Hindlimb muscle (tissue), 1 donor: ENCODE results near the gene MICAL2. TPM values are rescaled to one million over a fixed set of nuclear protein-coding genes. Genes with fewer than 3 reads are reported as not detected.

Experiments used
- DNase-seq: peaks from one replicate; pipeline ENCODE4 v3.0.0-alpha.2; 2013
- polyA plus RNA-seq: library from polyadenylated mRNA; unstranded; fragments of 120-200 nt; gene quantifications from one replicate; pipeline ENCODE4 v1.2.1, GENCODE V29; 2013; ENCODE audit not compliant: insufficient read length

Gene MICAL2
- polyA plus RNA-seq, 1 donor = 20.3 TPM

DNA sequence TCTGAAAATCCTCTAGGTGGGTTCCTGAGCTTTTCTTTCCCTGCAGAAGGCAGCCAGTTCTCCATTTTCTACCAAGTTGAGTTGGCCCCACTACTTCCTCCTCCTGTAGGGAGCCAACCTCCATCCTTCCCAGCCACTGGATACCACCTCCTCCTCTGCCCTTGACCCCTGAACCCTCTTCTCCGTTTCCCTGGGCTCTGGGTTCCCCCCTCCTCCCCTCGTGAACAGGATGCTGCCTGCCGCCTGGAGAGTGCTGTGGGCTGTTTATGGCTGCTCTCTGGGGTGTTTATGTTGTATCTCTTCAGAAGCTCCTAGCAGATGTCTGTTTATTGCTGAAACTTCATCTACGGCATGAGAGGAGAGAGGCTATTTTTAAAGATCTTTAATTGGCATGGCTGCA lies 8.6 kb downstream of the MICAL2 start:
- no peak for DNase-seq

DNA sequence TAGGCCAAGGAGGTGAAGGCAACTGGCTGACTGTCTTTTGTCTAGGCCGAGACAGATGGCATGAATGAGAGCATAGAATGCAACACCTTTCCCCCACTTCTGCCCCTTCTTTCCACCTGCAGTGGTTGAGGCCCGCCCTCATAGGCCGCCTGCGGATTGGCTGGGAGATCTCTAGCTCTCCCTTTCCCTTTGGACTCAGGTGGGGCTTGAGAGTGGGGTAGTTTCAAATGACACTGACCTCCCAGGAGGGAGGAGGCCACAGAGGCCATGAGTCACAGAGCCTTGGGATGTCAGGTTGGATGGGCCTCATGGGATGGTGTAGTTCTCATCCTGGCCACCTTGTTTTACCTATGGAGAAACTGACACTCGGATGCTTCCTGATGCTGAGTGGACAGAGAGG lies 9.1 kb downstream of the MICAL2 start:
- DNase-seq = no peak

DNA sequence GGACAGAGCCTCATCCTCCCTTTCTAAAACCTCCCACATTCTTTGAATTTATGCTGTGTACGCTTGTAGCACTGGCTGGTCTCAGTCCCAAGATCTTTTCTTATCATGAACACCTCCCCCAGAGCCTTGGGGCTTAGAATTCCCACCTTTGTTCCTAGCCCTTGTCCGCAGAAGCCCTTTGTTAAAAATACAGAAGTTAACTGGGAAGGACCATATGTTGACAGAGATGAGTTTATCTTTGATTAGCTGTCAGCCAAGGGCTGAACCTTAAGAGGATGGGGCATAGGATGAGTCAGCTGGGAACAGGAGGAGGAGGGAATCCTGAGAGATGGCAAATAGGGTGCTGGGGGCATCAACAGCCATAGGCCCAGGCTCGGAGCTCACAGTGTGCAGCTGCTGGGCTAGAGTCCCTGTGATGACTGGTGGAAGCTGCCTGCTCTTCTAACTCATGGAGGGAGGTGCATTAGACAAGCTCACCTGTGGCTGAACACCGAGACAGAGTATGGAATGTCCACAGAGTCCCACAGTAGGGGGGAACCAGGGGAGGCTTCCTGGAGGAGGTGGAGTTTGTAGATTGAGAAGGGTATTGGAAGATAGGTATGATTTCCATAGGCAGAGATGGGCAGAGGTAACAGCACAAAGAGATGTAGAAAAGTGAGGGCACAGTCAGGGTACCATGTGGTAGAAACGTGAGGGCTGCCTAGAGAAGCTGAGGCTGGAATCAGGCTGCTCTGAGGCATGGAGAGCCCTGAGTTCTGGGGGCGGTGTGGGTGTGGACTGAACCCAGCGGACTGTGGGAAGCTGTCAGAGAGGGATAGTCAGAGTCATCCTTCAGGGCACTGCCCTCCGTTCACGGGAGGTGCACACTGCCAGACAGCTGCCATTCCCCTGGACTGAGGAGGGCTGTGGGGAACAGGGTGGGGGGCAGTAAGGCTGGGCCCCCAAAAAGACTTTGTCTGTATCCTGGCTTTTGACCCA lies 9.9 kb downstream of the MICAL2 start:
- no peak for DNase-seq

DNA sequence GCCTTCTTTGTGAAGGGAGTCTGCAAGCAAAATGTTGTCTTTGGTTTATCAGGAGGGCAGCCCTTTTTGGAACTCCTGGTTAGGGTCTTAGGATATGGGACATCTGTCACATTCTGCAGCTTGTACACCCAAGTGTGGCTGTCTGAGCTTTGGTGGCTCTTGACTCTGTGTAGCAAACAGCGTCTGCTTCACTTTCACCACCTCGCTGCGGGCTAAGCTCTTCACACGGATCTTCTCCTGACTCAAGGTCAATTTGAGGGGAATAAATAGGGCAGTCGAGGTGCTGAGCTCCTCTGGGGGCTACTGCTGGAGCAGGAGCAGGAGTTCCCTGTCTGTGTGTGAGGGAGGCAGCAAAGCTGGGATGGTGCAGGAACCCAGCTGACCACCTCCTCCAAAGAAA lies 10.6 kb downstream of the MICAL2 start:
- no peak for DNase-seq

DNA sequence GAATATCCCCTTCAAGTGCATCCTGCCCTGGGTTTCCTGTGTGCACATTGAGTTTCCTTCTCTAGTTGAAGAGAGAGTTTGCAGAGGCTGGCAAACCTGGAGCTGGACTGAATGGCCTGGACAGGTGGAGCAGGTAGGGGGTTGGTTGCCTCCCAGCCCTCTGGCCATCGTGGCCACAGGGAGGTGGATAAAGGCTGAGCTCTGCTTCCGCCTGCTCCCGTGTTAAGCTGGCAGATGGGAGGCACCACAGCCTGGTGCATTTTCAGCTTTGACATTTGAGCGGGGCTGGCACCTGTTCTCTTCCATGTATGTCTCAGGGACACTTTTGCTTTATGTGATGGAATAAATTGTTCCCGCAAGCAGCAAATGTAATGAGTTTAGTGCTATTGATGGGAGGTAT lies 11.1 kb downstream of the MICAL2 start:
- DNase-seq = no peak

DNA sequence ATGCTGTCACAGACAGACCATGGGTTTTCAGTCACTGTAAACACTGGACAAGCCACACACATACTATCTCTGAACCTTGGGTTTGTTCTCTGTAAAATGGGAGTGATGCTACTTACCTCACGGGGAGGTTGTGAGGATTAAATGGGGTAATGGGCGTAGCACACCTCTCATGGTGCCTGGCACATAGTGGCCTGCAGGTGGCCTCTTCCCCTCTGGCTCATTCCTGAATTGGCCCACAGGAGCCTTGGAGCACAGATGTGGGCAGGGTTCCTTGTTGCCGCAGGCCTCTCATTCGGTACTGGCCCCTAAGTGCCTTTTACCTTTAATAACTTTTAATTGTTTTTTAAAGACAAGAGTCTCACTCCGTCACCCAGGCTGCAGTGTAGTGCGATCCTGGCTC lies 11.7 kb downstream of the MICAL2 start:
- no peak for DNase-seq

DNA sequence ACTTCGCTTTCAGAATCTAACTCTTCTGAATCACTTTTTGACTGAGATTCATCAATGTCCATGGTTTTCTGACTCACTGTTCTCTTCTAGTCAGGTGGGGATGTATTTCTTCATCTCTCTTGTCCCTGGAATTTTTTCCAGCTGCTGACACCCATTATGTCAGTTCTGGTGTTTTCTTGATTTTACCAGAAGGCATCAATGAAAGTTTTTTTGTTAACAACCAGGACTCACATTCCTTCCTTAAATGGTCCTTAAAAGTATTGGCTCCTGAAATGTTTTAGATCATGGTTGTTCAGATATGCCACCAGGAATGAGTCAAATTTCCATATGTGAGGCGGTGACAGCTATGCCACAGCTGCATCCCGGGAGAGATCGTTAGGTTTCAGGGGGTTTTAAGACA lies 12.9 kb downstream of the MICAL2 start:
- no peak for DNase-seq

DNA sequence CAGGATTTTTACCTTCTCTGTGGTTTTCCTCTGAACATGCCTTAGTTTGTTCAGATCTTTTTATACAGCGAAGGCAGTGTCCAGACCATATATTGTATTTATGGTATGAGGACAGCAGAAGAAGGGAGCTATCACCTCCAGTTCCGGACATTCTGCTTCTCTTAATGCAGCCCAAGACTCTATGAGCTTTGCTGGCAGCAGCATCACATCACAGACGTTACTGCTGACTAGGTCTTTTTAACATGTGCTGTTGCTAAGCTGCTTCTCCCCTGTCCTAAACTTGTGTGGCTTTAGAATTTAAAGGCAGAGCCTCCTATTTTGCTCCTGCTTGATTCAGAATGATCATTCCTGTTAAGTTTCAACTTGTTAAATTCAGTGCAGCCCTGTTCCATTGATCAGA lies 13.4 kb downstream of the MICAL2 start:
- DNase-seq = no peak

DNA sequence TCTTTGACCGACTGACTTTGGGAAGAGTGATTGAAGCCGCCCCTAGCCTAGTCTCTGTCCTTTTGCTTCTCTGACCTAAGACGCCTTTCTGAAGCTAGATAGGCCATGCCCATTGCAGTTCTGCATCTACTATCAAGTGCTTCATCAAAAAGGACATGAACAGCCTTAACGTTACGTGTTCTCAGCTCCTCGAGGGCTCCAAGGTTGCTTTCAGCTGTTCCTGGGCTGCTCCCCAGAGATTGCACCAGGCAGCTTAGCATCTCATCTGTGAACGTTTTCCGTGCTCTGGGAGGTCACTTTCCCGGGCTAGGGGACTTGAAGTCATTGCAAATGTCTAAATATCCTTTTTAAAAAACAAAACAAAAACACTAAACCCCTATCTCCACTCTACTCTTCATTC lies 13.9 kb downstream of the MICAL2 start:
- DNase-seq = no peak

DNA sequence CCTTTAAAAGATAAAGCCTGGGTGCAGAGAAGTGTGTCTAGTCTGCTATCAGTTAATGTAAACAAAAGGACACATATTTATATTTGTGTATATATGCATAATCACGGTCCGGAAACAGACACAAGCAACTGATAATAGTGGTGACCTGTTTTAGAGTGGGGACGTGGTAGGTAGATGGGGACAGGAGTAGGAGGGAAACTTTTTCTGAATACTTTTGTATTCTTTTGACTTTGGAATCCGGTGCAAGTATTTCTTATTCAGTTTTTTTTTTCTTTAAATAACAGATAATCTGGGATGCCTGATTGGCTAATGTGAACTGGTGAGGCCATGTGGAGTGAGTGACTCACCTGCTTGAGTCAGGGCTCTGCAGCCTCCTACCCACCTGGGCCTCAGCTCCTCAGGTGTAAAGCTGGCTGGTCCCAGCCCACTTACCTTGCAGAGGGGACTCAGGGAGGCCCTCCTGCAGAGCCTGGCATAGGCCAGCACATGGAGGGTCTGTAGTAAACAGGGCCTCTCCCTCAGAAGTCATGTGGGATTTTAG lies 15.3 kb downstream of the MICAL2 start:
- no peak for DNase-seq

DNA sequence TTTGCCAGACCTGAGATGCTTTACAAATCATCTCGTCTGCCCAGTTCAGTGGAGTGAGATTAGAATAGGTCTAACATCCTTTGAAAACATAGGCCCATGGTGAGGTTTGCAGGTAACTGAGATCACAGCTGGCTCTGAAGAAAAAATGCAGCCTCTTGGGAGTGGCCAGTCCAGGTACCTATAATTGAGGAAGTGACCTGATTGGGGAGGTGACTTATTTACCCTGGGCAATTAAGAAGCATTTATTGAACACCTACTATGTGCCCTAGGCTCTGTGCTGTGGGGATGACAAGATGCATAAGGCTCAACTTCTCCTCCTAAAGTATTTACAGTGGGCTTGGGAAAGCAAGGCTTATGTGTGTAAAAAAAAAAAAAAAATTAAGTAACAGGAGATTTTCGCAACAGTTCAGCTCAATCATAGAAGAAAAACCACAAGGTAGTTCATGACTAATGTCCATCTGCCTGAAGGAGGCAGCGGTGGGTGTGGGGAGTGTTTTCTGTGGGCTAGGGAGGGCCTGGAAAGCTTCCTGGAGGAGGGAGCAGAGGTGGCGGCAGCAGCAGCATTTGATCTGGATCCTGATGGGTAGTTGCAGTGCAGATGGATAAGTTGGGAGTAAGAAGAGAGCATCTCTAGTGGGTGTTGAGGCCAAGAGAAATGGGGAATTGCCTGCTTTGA lies 16.1 kb downstream of the MICAL2 start:
- DNase-seq = no peak

DNA sequence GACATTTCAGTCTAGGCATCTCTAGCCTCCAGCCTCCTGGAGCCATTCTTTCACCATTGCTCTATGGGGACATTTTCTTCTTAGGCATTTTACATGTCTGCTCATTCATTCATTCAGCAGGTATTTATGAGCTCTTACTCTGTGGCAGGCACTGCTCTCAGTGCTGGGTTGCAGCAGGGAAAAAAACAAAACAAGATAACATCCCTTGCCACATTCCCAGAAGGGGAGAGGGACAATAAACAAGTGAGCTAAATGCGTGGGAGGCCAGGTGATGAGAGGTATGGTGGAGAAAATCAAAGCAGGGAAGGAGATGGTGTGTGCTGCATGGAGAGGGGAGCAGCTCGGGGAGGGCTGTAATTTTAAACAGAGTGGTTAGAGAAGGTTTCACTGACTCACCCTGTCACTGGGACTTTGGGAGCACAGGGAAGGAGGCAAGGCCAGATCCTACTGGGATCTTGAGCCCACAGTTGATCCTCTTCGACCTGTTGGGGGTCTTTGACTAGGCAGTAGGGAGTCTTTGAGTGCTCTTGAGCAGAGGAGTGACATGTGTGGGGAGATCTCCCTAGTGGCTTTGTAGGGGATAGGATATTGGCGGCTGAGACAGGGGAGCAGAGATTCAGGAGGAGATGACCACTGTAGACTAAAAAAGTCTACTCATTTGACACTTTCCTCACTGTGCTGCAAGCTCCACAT lies 17.0 kb downstream of the MICAL2 start:
- DNase-seq = no peak

DNA sequence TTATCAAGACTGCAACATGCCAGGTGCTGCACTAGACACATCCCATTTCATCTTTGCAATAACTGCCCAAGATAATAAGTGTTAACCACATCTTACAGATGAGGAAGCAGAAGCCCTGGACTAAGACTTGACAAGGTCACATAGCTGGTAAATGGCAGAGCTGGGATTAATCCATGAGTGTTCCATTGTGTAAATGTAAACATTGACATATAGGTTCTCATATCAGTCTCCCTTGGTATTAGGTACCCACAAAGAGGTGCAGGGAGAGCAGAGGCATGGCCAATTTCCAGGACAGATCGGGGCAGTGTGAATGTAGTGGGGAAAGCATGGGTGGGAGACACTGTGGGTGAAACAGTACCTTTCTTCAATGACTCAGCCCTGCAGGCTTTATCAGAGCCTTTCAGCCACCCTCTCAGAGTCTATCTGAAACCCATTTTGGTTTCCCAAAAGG lies 17.9 kb downstream of the MICAL2 start:
- no peak for DNase-seq

DNA sequence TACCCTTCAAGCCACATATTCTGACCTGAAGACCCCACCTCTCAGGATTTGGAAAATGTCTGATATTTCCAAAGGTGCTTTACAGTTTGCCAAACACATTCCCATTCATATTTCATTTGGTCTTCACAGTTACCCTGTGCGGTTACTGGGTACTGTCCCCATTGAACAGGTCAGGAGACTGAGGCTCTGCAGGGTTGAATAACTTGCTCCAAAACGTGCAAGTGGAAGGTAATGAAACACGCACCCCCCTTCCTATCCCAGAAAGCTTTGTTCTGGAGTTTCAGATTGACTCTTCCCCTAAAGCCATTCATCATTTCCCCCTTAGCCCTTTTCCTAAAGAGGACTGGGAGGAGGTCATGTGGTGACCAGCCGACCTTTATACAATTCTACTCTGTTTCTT lies 18.8 kb downstream of the MICAL2 start:
- DNase-seq = no peak

DNA sequence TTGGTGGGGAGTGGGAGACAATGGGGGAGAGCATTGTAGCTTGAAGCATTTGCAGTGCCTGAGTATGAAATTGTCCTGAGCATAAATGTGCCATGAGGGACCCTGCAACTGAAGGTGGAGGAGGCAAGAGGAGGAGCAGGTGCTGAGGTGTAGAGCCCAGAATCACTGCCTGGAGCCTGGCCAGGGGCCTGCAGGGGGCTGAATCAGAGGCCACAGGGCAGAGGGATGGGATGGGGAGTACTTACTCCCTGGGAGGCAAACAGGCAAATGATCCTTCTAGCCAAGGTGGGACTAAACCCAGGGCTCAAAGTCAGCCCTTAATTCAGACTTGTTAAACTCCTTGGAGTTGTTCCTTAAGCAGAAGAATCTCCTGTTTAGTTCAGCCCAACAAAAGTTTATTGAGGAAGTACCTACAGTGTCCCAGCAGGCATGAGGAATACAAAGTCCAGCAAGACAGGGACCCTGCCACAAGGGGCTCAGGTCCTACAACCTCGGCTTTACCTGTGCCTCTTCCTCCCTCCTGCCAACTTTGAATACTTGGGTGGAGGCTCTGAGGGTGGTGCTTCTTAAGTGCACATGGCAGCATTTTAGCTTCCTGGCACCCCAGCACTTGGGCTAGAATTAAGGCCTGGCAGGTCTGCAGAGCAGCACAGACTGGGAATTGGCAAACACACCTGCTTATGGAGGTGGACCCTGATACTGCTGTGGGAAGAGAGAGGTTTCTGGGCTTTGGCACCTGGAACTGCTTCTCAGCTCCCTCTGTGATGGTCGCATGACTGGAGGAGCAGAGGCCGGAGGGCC lies 20.0 kb downstream of the MICAL2 start:
- no peak for DNase-seq

DNA sequence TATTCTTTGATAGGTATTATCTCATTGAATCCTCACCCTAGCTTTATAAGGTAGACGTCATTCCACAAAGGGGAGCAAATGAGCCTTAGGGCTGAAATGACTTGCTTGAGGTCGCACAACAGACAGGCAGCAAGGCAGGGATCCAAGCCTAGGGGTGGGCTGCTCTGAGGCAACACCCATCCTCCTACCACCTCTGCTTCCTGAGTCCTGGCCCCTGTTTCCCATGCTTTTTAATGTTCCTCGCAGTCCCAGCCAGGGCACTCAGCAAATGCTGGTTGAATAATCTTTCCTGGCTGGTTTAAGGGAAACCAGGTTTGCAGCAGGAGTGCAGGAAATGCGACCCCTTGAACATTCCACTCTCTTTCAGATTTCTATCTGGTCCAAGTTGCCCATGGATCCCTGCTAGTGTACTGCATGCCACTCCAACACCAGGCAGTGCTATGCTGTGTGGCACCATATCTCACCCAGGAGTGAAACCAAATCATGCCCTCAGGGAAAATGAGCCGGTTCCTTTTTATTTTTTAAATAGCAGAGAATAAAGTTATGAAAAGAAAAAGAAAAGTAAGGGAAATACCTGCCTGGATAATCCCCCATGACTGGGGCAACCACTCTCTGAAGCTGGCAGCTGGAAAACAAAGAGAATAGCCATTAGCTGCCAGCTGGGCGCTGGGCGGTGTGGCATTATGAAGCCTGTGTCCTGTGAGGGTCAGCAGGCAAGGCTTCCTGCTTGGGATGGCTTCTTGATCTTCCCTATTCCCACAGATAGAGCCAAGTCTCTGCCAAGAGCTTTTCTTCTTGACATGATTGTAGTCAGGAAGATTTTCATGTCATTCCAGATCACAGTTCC lies 21.8 kb downstream of the MICAL2 start:
- no peak for DNase-seq

DNA sequence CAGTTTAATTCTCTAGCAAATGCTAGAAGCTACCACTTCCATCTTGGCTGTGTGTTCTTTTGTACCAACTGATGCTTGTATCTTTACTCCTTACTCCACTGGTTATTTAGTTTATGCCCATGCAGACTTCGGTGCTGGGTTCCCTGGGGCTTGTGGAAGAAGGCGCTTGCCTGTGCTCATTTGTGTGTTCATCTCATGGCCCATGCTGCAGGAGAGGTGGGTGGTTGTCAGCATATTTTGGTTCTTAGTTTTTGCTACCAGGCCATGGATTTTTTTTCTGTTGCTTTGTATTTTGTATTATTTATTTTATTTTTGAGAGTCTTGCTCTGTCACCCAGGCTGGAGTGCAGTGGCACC lies 22.4 kb downstream of the MICAL2 start:
- DNase-seq = no peak

DNA sequence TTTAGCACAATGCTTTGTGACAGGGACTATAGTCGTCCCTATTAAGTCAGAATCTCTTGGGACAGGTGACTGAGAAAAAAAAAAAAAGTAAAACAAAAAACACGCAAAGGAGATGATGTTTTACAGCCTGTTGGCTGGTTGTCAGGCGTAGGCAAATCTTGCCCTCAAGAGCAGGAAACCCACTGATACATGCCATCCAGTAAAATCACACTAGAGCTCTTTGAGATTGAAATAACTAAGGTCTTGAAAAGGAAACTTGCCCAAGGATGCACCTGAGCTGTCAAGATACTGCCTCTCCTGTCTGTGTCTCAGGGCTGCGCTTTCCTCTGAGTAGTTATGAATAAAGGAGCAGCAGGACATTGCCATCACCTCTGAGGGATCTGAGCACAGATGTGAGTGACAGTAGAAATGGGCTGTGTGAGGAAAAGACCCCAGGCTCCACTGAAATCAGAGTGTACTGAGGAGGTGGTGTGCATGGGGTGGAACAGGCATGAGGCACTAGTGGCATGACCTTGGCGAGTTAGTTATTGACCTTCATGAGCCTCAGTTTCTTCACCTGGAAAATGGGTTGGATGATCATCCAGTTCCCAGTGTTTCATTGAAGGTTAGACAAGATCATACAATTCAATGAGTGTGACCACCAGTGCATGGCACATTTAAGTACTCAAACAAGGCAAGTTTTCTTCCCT lies 23.3 kb downstream of the MICAL2 start:
- DNase-seq = no peak

DNA sequence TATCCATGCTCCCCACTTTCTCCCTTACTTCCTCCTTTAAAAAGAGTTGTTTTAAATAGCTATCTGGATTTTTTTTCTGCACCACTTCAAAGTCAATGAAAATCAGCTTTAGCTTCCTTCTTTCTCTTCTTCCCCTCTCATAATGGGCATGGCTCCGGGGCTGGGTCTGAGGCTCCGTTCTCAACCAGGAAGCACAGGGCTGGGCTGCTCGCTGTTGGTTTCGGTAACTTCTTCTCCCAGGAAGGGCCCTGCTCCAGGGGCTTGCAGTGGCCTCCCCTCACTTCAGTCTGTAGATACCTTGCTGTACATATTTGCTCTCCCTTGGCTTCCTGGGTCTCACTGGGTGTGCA lies 23.8 kb downstream of the MICAL2 start:
- DNase-seq = no peak

DNA sequence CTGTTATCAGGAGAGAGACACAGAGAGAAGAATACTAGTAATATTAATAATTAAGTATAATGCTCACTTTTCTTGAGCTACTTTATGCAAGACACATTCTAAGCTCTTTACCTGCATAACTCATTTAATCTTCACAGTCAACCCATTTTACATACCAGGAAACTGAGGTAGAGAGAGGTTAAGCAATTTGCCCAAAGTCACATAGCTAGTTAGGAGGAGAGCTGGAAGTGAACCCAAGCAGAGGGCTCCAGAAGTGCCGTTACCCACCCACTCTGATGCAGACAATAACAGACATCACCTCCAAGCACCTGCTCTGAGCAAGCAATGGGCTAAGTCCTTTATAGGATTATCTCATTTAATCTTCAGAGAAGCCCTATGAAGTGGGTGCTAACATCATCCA lies 24.8 kb downstream of the MICAL2 start:
- no peak for DNase-seq
